GM19397 (cell line): Measurements from ENCODE around the gene THRB.
A peak's percentile ranks its signal among the peaks of the same experiment; 100 is the strongest.

Experiments
- ATAC-seq: cut with Tn5 transposase; IDR thresholded peaks from one replicate; pipeline ENCODE4 v1.9.1; 2021; ENCODE audit warnings: mild to moderate bottlenecking, moderate library complexity; ENCODE audit not compliant: unreplicated experiment

THRB gene

DNA sequence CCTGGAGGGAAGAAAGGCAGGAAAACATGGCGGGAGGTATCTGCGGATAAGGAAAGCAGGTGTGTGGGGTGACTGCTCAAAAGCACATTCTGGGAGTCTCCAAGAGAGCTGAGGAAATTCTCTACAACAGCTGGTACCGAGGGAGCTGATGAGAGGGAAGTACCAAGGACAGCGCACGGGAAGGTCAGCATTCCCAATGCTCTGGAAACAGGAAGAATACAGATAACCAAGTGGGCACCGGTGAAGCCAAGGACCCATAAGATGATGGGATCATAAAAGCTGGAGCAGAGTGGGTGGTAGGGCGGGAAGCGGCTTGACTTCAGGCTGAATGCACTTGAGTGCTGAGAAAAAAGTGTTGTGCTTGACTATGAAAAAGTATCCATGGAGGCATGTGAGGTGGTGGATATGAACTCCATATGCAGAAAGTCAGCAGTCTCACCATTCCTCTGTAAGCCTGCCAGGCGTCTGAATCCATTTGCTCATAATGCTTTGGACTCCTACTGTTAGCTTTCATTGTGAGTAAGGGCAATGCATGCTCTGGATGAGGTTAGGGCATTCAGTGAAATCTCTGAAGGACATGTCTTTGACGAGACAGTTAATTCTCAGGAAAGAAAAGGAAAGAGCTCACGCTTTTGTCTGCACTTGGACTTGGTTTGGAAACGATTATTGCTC lies 334.1 kb downstream of the THRB start:
- ATAC-seq: no peak

DNA sequence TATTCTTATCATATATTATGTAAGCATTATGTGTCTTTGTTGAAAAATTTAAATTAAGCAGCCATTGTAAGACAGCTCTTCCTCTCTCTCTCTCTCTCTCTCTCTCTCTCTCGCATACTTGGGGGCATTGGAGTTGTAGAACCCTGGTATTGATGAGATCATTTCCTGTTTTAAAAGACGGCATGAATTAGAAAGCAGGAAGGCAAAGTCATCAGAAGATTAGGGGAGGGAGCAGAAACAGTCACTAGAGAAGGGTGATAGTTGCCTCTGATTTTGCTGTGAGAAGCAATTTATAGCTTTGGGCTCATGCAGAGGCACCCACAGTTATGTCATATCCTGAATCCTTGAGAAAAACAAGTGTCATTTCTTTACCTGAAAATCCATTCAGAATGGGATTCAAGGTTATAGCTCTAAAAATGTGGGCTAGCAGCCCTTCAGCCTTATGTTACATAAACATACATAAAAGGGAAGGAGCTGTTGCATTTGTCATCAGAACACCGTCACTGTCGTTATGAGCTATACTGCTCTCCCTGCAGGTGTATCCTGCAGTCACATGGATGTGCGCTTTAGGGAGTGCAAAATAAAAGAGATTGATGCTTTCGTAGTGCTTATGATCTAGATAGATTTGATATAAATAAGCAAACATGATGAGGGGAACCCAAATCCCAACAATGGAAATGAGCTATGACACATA lies 335.7 kb downstream of the THRB start:
- ATAC-seq: no peak

DNA sequence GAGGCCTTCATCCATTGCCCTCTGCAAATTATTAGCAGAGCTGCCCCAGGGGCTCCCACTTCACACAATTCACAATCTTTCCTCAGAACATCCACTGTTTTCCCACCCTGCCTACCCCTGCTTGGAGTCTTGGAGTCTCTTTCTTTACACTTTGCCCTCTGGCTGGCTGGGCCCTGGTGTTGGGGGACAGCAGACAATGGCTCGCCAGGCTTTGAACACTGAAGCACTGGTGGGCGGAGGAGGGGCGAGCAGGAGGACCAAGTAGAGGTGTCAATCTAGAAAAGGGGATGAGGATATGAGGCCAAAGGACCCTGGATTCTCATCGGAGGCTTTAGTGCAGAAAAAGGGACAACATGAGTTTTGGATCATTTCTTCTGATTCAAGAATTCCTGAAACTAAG lies 337.5 kb downstream of the THRB start:
- no peak for ATAC-seq

DNA sequence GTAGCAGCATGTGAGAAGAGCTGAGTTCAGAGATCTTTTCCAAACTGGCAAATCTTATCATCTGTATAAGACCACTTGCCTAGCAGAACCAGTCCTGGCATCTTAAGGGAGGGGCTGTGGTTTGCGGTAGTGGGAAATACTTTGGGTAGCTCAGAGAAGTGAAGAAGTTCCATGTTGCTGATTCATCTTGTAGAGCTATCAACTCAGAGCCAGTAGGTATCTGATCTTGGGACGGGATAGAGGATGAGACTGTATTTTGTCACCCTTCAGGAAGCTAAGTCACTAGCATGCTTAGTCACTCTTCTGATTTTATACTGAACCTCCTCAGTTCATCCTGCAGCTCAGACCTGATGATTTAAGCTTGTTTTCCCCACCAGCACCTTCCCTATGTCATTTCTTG lies 338.2 kb downstream of the THRB start:
- no peak for ATAC-seq

DNA sequence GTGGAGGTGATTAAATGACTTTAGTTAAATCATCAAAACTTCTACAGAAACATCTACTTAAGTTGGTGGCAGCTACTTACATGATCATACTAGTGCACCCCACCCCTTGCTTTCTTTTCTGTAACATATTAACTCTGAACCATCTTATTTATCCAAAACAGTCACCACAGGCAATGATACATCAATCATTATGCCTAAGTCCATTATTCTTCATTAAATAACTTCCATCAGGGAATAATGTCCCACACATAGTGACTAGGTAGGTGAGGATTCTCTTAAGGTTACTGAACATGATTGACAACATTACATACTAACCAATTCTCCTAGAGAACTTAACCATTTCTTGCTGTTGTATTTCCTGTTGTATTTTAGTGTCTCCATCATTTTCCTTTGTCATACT lies 339.4 kb downstream of the THRB start:
- ATAC-seq: no peak

DNA sequence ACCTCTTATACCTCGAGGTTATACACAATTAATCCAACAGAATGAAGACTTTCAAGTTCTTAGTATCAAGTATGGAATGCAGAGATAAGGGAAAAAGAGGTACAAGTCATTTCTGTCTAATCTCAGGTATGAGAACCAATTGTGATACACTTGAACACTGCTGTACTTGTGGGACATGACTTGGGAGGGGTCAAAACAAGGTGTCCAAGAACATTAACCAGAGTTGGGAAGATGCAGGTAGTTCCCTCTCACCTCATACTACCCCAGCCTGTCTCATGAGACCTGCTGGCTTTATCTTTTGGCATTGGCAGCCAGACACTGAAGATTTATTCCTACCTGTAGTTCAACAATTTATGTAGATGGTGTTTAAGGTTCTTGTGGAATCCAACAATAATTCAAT lies 339.9 kb downstream of the THRB start:
- ATAC-seq: no peak

DNA sequence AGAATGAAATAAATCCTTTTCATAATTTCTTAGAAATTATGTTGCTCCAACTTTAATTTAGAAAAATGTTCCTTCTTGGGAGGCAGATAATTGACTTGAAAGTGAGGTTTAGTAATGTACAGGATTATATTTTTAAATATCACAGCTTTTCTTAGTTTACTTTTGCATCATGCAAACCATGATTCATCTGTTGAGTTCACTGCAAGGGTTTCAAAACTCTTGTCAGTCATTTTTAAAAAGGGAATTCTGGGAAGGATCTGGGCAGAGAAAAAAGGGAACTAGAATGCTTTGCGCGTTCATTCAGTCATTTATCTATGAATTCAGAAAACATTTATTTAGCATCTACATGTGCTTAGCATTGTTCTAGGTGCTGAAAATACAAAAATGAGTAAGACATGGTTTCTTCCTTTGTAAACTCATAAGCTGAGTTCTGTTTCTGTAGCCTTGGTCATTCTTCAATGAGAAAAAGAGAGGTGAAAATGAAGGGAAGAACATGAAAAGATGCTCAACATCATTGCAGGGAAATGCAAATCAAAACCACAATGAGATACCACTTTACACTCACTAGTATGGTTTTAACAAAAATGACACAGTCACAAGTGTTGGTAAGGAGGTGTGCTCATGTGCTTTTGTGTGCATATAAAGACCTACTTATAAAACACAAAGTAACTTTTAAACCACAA lies 340.5 kb downstream of the THRB start:
- peak; percentile 63 for ATAC-seq

DNA sequence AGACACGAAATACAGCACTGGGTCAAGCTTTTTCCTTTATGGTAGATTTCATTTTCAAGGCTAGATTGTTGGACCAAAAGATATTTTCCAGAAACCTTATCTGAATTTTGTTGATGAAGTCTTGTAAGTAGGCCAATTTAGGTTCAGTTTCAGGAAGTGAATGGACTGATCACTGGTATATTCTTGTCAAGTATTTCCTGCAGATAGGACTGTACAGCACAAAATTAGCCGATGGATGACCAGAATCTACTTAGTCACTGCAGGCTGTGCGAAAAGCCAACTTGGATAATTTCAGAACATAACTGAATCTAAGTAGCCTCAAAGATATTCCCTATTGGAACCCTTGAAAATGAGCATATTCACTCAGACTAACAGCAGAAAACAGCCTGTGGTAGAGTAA lies 343.1 kb downstream of the THRB start:
- ATAC-seq: no peak

DNA sequence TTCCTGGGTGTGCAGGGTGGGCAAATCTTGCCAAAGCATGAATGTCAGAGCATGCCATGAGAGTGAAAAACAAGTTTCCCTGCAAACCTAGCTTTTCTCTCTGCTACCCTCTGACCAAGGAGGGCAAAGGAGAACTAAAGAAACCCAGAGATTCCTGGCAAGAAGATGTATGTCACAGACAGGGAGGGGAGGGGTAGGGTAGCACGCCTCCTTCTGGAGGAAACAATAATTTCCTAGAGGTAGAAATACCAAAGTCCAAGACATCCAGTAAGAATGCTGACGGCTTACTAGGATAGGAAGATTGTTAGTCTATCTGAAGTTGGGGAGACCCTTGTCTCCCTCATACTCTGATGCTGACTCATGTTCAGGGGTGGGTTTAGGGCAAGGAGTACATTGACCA lies 345.6 kb downstream of the THRB start:
- no peak for ATAC-seq

DNA sequence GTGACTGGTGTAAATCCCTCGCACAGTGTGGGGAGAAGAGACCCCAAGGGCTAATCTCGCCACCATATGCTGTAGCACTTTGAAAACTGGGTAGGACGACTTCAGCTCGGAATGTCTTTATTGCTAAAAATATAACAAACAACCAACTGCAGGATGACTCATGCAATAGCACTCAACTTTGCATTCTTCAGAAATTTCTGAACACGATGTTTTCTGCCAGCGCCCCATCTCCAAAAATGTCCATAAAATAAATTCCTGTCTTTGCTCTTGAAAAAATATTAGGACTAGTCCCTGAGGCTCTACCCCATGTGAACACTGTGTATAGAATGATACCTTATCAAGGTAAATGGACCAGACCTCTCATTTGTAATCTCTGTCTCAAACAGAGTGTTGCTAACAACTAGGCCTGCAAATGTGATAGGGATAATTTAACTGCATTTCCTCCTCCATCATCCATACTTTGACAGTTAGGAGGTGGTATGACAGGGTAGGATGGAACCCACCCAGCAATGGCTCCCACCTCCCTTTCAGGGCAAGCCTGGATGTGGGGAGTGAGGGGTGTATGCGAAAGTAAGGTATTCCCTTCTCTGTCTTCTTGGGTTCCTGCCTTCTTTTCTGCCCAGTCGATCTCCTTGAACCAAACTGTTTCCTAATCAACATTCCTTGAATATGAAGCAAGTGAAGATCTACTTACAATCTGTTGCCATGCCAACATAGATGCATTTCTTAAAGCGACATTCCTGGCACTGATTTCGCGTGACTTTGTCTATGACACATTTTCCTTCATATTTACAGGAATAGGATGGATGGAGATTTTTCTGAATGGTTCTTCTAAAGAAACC lies 348.4 kb downstream of the THRB start:
- ATAC-seq: no peak

DNA sequence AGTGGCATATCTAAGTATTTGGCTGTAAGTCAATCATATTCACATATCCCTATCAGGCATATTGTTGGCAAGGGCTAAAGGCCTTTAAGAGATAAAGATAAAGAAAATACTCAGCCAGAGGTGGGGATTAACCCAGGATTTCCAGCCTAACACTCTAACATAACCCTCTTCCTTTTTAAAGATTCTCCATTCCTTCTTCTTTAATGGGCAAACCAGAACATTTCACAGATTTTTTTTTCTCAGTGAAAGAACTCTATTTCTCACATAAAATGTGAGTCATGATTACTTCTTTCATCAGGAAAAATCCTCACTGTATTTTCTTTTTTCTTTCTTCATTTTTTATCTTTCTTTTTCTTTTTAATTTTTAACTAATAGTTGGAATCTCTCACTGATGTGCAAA lies 349.2 kb downstream of the THRB start:
- no peak for ATAC-seq

DNA sequence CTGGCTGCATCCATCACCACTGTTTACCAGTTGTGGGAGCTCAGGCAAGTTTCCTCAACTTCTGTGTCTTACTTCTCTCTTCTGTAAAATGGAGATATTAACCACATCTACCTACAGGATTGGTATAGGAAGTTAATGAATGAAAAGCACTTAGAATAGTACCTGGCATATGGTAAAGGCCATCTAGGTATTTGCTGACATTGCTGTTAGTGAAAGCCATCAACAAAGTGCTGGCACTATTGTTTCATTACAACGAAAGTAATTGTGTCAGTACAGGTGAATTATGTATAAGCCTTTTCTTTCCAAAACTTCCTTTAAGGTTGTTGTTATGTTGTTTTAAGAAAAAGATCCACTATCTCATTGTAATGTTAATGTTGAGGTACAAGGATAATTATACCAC lies 352.5 kb downstream of the THRB start:
- no peak for ATAC-seq

DNA sequence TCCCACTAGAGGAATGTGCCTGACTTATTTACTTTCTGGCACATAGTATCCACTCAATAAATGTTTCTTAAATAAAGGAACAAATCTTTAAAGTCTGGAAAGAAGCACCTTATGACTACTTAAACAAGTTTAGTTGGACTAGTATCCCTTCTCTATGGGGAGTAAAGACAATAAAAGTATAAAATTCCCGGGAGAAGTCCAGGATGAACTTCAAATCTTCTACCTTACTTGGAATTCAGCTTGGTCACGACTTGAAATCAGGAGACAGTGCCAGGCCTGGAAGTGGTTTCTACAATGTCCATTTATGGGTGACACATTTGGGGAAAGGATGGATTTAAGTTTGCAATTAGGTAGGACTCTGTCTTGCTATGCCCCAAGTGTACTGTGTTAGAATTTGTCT lies 353.1 kb downstream of the THRB start:
- no peak for ATAC-seq

DNA sequence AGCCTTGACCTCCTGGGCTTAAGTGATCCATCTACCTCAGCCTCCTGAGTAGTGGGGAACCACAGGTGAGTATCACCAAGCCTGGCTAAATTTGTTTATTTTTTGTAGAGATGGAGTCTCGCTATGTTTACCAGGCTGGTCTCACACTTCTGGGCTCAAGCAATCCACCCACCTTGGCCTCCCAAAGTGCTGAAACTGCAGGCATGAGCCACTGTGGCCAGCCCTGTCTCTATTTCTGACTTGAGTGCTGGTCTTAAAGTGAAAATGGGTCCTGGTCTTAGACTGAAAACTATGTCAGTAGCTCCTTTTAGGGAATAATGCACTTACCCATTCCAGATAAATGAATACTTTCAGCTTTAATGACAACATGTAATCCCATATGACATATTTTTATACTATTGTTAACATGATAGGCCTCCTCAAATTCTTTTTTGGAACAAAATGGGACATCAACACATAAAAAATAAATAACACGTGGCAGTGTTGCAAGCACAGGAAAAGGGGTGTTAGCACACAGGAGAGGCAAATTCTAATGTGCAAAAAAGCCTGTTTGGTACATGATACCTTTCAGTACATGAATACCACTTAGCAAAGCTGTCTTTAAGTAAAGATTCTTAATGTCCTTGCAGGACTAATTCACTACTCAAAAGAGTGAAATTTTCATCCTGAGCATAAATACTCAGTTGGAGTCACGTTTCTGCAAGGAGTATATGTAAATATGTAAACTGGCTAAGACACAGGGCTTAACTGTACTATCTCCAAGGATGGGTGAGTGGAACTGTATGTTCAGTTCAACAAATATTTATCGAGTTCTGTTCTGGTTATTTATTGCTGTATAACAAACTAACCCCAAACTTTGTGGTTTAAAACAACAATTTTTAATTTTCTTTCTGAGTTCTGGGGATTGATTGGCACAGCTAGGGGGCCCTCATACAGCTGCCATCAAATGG lies 354.9 kb downstream of the THRB start:
- ATAC-seq: no peak

DNA sequence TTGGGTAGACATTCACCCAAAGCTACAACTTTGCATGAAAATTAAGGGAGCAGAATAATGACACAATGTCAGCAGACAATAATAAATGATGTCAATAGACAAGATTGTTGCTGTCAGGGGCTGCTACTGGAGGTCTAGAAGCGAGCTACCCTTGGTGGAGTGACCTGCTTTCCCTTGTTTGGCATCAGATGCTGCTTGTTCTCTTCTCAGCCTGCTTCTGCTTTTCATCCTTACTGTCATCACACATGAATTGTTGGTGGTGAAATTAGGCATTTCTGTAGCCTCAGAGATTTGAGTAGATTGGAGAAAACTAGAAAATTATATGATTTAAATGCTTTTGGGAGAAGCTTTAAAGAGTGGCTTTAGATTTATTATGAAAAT lies 355.8 kb downstream of the THRB start:
- ATAC-seq: no peak

DNA sequence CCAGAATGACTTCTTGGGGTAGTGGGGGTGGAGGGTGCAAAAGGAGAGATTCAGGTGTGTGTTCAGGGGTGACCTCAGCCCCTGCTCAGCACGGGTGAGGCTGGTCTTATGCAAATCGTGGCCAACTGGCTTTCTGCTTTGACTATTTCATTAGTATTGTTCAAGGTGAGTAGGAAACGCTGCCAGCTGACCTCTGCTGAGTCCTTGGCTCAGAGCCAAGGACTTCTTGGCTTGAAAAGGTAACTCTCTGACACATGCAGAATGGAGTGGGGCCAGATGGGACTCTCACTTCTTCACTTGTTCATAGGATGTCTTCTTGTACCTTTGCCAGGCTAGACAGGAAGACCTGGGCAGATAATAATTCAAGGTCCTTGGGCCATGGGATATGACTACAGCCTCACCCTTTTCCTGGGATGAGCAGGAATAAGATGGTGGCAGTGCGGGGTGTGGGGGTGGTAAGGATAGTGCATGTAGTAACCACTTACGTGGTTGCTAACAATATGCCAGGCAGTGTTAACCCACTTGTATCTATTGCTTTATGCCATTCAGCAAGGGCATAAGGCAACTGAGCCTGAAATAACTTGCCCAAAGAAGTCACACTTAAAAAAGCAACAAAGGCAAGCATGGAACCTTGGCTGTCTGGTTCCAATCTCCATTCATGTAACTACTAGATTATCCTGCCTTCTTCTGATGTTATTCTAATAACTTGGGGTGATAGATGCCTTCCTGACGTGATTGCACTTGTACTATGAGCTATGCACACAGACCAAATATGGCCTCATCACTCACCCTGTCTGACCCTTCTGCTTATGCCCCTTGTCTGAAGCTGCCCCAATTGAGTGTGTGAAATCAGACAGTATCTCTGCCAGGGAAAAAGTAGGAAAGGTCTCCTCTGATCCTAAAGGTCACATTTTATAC lies 356.4 kb downstream of the THRB start:
- ATAC-seq: no peak

DNA sequence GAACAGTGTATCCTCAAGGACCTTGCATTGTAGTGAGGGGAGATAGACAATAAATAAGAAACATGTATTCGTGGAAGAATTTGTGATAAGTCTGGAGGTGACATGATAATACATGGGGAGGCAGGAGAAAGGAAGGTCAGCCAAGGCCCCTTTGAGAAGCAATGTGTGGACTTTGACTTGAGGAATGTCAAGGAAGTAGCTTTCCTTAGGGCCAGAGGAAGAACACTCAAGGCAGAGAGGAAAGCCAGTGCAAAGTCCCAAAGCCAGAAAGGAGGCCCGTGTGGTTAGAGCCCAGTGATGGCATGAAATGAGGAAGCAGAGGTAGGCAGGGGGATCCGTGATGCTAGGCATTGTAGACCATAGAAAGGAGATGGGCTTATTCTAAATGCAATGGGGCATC lies 357.3 kb downstream of the THRB start:
- no peak for ATAC-seq

DNA sequence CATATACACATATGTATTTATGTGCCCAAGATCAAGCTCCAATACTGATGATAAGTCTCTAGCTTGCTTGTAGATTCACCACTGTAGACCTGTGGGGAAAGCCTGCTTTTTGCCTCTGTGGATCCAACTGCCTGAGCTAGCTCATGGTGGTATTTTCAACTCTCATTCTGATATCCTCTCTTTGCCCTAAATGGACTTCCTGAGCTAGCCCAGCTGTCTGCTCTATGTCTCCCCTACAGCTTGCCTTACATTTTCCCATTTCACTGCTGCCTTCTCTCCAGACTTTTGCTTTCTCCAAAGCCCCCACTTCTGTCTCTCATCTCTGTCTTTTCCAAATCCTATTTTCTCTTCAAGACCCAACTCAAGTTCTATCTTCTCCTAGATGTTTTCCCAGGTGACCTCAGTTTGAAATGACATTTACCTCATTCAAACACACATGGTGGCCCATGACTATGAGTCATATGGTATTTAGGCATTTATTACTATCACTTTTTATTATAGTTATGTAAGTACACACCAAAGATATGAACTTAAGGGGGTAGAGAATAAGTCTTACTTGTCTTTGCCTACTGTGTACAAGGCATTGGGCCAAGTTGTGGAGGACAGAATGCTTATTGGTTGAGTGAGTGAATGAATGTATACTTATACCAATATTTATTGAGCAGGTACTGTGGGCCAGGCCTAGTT lies 357.9 kb downstream of the THRB start:
- no peak for ATAC-seq

DNA sequence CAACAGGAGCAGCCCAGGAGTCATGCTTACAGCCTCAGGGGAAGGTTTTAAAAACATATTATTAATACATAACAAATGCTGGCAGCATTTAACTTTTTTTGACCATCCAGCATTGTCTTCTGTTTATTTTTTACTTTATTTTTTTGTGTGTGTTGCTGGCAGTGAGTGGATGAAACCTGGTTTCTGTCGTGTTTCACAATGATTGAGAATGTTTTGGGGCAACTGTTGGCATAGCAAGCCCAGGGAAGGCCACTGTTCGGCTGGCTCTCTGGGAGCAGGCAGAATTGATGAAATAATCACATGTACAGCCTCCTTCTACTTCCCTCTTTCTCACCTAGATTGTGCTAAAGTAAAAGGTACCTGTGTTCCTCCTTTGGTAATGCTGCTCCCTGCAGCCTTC lies 359.4 kb downstream of the THRB start:
- ATAC-seq: no peak
